HG03039 (cell line): Measurements from ENCODE around the gene PIK3CB.

Source experiments
- ATAC-seq: cut with Tn5 transposase; IDR thresholded peaks from one replicate; pipeline ENCODE4 v1.9.1; 2021; ENCODE audit warnings: mild to moderate bottlenecking, moderate library complexity; ENCODE audit not compliant: unreplicated experiment

The PIK3CB gene

GRCh38 chr3:138834596-138835396, at the start of gene PIK3CB:
Gene PIK3CB, minus strand, starts transcription at chr3:138834928. Its CDS starts 75,585 bp downstream, at chr3:138759343.
- ATAC-seq, result peak; percentile 95

GRCh38 chr3:138881233-138881632, 46.5 kb upstream of the PIK3CB start:
- ATAC-seq, result no peak

DNA sequence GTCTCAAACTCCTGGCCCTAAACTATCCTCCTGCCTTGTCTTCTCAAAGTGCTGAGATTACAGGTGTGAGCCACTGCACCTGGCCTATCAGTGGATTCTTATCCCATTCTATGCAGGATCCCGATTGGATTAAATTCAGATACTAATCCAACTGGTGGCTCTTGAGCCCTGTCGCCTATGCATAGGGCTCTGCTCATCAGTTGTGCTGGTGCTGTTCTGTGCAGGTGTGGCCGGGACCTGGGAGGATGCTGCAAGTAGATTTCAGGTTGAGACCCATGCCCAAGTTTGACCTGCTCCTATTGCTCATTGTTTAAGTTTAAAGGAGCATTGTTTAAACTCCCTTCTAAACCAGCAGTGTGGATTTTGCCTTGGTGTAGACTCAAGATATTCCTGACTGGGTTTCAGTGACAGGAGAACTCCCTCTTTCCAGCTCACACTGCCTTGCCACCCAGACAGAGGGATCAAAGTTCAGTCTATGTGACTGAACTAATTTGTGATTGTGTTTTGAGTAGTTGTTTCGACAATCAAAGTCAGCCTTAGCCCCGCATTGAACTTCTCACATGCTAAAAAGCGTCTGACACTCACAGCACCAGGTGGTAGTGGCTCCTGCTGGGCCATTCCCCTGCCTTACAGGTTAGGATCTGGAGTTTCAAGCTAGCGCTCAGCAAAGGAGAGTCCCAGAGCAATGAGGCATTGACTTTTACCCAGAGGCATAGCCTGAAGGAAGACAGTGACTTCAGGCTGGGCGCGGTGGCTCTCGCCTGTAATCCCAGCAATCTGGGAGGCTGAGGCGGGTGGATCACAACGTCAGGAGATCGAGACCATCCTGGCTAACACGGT, 45.0 kb upstream of the PIK3CB start:
- ATAC-seq, result no peak

DNA sequence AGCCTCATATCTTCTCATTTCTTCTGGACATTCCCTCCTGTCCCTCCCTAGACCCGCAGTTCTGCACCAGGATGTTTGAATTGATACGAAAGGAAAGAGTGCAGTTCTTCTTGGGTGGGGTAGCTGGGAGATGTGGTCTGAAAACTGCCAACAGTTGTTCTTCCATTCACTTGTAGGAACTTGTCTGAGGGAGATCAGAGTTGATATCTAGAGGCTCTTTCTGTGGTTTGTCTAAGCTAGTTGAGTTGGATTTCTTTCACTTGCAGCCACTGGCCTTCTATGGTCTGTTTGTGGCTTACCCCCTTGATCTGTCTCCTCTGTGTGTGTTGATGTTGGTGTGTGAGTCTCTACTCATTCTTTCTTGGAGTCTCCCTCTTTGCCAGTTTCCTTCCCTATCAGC, 42.5 kb upstream of the PIK3CB start:
- ATAC-seq, result no peak

DNA sequence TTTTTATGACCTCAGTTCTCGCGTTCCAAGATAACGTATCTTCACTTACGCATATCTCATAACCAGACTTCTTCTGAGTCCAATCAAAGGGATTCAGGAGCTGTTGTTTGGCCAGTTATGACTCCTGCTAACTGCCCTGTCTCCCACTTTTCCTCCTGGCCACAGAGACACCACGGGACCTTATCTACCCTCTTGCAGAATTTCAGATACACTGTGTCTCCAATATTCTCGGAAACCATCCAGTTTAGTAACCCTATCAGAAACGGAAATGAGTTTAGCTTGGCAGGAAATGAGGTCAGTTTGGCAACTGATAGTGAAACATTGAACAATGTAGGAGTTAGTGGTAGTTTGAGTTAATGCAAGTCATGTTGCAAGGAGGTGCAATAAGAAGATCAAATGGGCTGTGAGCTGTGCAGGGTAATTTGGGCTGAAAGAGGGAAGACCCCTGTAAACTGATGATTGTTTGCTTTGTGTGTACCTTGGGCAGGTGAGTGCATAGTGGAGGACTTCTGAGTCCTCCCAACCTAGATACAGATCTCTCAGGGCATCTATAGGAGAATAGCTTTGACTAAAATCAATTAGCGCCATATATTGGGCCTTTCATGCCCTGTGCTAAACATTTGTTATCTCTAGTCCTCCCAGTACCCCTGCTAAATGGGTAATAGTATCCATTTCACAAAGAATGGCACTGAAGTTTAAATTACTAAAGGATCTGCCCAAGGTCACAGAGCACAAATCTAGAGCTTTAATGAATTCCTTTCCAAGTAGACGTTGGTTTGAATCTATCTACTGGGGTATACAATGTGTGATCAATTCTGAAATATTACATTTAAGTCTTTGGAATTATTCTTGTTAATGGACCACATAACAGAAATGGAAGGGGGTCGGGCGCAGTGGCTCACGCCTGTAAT, 41.3 kb upstream of the PIK3CB start:
- no peak for ATAC-seq

- no peak for ATAC-seq
Measured at GRCh38 chr3:138875096-138875753, 40.5 kb upstream of the PIK3CB start.

DNA sequence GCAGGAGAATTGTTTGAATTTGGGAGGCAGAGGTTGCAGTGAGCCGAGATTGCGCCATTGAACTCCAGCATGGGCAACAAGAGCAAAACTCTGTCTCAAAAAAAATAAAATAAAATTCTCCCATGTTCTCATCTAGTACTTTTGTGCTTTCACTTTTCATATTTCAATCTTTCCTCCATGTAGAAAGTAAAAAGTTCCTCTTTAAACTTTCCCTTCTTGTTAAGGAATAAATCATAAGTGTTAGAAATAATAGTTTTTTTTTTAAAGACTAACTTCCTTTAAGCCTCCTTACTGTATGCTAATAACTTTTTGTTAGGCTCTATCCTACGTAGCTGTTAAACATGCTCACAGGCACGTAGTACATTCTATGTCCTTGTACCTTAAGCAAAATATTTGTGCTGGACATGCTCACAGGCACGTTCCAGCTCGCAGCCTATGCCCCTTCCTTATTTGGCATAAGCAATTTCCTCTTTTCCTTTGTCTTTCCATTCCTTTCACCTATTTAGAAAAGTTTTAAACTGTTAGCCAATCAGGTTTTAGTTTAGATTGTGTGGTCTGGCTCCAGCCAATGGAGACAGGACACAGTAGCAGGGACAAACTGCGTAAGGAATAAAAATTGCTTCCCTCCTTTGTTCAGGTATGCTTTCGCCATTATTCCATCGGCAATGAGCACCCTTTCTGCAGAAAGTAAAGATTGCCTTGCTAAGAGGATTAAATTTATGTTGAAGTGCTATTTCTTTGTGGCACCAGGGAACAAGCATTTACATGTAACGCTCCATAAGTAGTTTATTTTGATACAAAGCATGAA, 38.9 kb upstream of the PIK3CB start:
- no peak for ATAC-seq

DNA sequence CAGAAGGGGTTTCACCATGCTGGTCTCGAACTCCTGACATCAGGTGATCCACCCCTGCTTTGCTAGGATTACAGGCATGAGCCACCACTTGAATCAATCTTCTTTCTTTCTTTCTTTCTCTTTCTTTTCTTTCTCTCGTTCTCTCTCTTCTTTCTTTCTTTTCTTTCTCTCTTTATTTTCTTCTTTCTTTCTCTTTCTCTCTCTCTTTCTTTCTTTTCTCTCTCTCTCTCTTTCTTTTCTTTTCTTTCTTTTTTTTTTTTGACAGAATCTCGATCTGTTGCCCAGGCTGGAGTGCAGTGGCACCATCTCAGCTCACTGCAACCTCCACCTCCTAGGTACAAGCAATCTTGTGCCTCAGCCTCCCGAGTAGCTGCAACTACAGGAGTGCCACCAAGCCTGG, 37.9 kb upstream of the PIK3CB start:
- ATAC-seq, result no peak

GRCh38 chr3:138867996-138868395, 33.3 kb upstream of the PIK3CB start:
- ATAC-seq, result no peak

GRCh38 chr3:138863776-138864113, 29.0 kb upstream of the PIK3CB start:
- no peak for ATAC-seq

- ATAC-seq, result no peak
Measured at GRCh38 chr3:138862924-138863775, 28.4 kb upstream of the PIK3CB start.

GRCh38 chr3:138862531-138862923, 27.8 kb upstream of the PIK3CB start:
- no peak for ATAC-seq

- no peak for ATAC-seq
Measured at GRCh38 chr3:138861798-138862197, 27.1 kb upstream of the PIK3CB start.

DNA sequence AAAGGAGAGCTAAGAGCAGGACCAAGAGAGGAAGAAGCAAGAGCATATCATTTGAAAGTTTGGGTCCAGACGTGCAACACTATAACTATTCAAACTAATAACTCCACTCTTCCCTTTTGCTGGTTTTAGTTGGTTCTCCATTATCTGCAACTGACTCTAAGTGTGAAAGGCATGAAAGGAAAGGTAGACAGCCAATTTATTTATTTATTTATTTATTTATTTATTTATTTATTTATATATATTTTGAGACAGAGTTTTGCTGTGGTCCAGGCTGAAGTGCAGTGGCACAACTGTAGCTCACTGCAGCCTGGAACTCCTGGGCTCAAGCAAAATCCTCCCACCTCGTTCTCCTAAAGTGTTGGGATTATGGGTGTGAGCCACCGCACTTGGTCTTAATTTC, 22.1 kb upstream of the PIK3CB start:
- no peak for ATAC-seq

DNA sequence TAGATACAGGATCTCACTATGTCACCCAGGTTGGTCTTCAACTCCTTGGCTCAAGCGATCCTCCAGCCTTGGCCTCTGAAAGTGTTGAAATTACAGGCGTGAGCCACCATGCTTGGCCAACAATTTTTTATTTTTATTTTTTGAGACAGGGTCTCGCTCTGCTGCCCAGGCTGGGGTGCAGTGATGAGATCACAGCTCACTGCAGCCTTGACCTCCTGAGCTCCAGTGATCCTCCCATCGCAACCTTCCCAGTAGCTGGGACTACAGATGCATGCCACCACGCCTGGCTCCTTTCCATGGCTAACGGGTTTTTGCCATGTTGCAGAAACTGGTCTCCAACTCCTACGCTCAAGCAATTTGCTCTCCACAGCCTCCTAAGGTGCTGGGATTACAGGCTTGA, 20.2 kb upstream of the PIK3CB start:
- ATAC-seq, result no peak

DNA sequence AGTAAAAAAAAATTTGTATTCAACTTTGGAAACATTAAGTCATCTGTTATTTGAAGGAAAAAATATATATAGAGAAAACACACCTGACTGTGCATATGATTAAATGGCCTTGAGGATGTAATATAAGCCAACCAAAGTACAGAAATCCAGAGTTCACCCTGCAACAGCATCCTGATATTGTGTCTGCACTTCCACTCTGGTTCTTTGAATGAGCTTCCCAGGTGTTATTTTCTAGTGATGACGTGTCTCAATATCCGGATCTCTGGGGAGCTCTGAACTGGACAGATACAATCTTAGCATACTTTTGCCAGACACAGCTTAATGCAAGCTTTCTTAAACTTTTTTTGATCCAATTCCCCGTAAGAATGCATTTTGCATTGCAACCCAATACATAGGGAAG, 19.5 kb upstream of the PIK3CB start:
- no peak for ATAC-seq

- no peak for ATAC-seq
Measured at GRCh38 chr3:138850151-138850550, 15.4 kb upstream of the PIK3CB start.

- no peak for ATAC-seq
Measured at GRCh38 chr3:138849222-138849940, 14.7 kb upstream of the PIK3CB start.
